ENCODE measurements around the gene CASP8AP2. TPM values are rescaled to one million over a fixed set of nuclear protein-coding genes. Genes with fewer than 3 reads are reported as not detected.
A peak's percentile ranks its signal among the peaks of the same experiment; 100 is the strongest.
"Not testable (repeated sequence)": the region's sequence is repeated elsewhere in the genome, so short reads cannot be mapped to it uniquely, and the experiment has no call there.

Gene CASP8AP2
- total RNA-seq, 1 experiment from 2014 or later = 11.5 TPM

- Mint-ChIP-seq H3K4me1 (ENCODE audit: insufficient read depth, unreplicated experiment) (no peaks in the 10 kb centered on the region), H3K9me3 (ENCODE audit: unreplicated experiment) (no peaks in the 10 kb centered on the region), H3K27me3 (ENCODE audit: insufficient read depth, unreplicated experiment) (no peaks in the 10 kb centered on the region), H3K36me3 (ENCODE audit: insufficient read depth, unreplicated experiment) (peaks cover 51% of the 10 kb centered on the region), H3K4me3 (ENCODE audit: unreplicated experiment) (no peak overlapping the region), H3K27ac (ENCODE audit: low read depth, unreplicated experiment) (no peak overlapping the region)
- TF ChIP-seq CTCF (IDR thresholded peaks at IDR 0.05; ENCODE audit: unreplicated experiment) = no peak
- POLR2A ChIA-PET = no interaction called here
- no TSS peak for BruUV-seq (replicated peaks)
- DNase-seq (ENCODE audit: unreplicated experiment) = no peak
- intact Hi-C loops (cut with micrococcal nuclease) = no loop called here
- CTCF ChIA-PET = no interaction called here
Observed at GRCh38 chr6:89836639-89837222, 7.1 kb downstream of the CASP8AP2 start.

- H3K36me3 Mint-ChIP-seq (ENCODE audit: insufficient read depth, unreplicated experiment) = peaks cover 30% of the 10 kb centered on the region
- CTCF ChIA-PET = interaction anchor here (0.6 to 0.8 kb wide), 2 partner anchors 22 to 76 kb away, joined by 3 to 5 read pairs; no protein-coding TSS in a partner anchor
- H3K27ac Mint-ChIP-seq (ENCODE audit: low read depth, unreplicated experiment) = no peak overlapping the region
- intact Hi-C loops (cut with micrococcal nuclease) = no loop called here
- H3K4me3 Mint-ChIP-seq (ENCODE audit: unreplicated experiment) = no peak overlapping the region
- no peak for TF ChIP-seq CTCF (IDR thresholded peaks at IDR 0.05; ENCODE audit: unreplicated experiment)
- no peaks in the 10 kb centered on the region for H3K27me3 Mint-ChIP-seq (ENCODE audit: insufficient read depth, unreplicated experiment)
- POLR2A ChIA-PET = interaction anchor here (0.8 kb wide), 1 partner anchor 11 kb away, joined by 3 read pairs; the partner anchor contains the start of gene CASP8AP2
- DNase-seq (ENCODE audit: unreplicated experiment) = no peak
- H3K9me3 Mint-ChIP-seq (ENCODE audit: unreplicated experiment) = no peaks in the 10 kb centered on the region
- no TSS peak for BruUV-seq (replicated peaks)
- peaks cover 14% of the 10 kb centered on the region for H3K4me1 Mint-ChIP-seq (ENCODE audit: insufficient read depth, unreplicated experiment)
Observed at GRCh38 chr6:89840538-89840937, 10.9 kb downstream of the CASP8AP2 start.

GRCh38 chr6:89842228-89842627 is 12.5 kb downstream of the CASP8AP2 start:
- Mint-ChIP-seq H3K4me3 (ENCODE audit: unreplicated experiment) (no peak overlapping the region), H3K4me1 (ENCODE audit: insufficient read depth, unreplicated experiment) (peaks cover 14% of the 10 kb centered on the region), H3K27me3 (ENCODE audit: insufficient read depth, unreplicated experiment) (no peaks in the 10 kb centered on the region), H3K9me3 (ENCODE audit: unreplicated experiment) (no peaks in the 10 kb centered on the region), H3K36me3 (ENCODE audit: insufficient read depth, unreplicated experiment) (peaks cover 33% of the 10 kb centered on the region), H3K27ac (ENCODE audit: low read depth, unreplicated experiment) (peak overlapping the region; percentile 63)
- peak; percentile 18 for DNase-seq (ENCODE audit: unreplicated experiment)
- ChIA-PET CTCF (interaction anchor here (0.7 to 1.0 kb wide), 2 partner anchors 71 to 467 kb away, joined by 3 to 5 read pairs; no protein-coding TSS in a partner anchor), POLR2A (interaction anchor here (1.5 to 2.4 kb wide), 3 partner anchors 12 to 22 kb away, joined by 4 to 11 read pairs (median 4); partner anchors contain the start of gene MDN1)
- no peak for TF ChIP-seq CTCF (IDR thresholded peaks at IDR 0.05; ENCODE audit: unreplicated experiment)
- intact Hi-C loops (cut with micrococcal nuclease) = no loop called here
- BruUV-seq (replicated peaks) = no TSS peak

- peaks cover 14% of the 10 kb centered on the region for H3K4me1 Mint-ChIP-seq (ENCODE audit: insufficient read depth, unreplicated experiment)
- ChIA-PET CTCF (interaction anchor here (0.6 to 1.0 kb wide), 2 partner anchors 30 to 70 kb away, joined by 3 to 5 read pairs; no protein-coding TSS in a partner anchor), POLR2A (interaction anchor here (1.5 to 2.4 kb wide), 3 partner anchors 13 to 23 kb away, joined by 4 to 11 read pairs (median 4); partner anchors contain the start of gene MDN1)
- no peaks in the 10 kb centered on the region for H3K9me3 Mint-ChIP-seq (ENCODE audit: unreplicated experiment)
- no TSS peak for BruUV-seq (replicated peaks)
- H3K27me3 Mint-ChIP-seq (ENCODE audit: insufficient read depth, unreplicated experiment) = no peaks in the 10 kb centered on the region
- H3K36me3 Mint-ChIP-seq (ENCODE audit: insufficient read depth, unreplicated experiment) = peaks cover 33% of the 10 kb centered on the region
- peak; percentile 18 for DNase-seq (ENCODE audit: unreplicated experiment)
- intact Hi-C loops (cut with micrococcal nuclease) = no loop called here
- no peak for TF ChIP-seq CTCF (IDR thresholded peaks at IDR 0.05; ENCODE audit: unreplicated experiment)
- H3K27ac Mint-ChIP-seq (ENCODE audit: low read depth, unreplicated experiment) = peak overlapping the region; percentile 63
- no peak overlapping the region for H3K4me3 Mint-ChIP-seq (ENCODE audit: unreplicated experiment)
Observed at GRCh38 chr6:89843070-89843469, 13.4 kb downstream of the CASP8AP2 start.

GRCh38 chr6:89847513-89847912 is 17.8 kb downstream of the CASP8AP2 start:
- H3K36me3 Mint-ChIP-seq (ENCODE audit: insufficient read depth, unreplicated experiment) = peaks cover 47% of the 10 kb centered on the region
- H3K4me3 Mint-ChIP-seq (ENCODE audit: unreplicated experiment); H3K9me3 Mint-ChIP-seq (ENCODE audit: unreplicated experiment); H3K27me3 Mint-ChIP-seq (ENCODE audit: insufficient read depth, unreplicated experiment); CTCF ChIA-PET; POLR2A ChIA-PET; H3K27ac Mint-ChIP-seq (ENCODE audit: low read depth, unreplicated experiment); H3K4me1 Mint-ChIP-seq (ENCODE audit: insufficient read depth, unreplicated experiment); BruUV-seq (replicated peaks); DNase-seq (ENCODE audit: unreplicated experiment); intact Hi-C loops (cut with micrococcal nuclease): not testable (repeated sequence)
